NCI-H82 treated with DMSO at 0.1 percent for 48 hours (cell line): ENCODE measurements around the gene CIROP.

ENCODE experiments used
- DNase-seq: peaks from one replicate; lab custom pipeline; 2025; ENCODE audit not compliant: unreplicated experiment; lab: John Stamatoyannopoulos, UW

Gene CIROP

GRCh38 chr14:23132970-23133369 is 28.2 kb upstream of the CIROP start:
- no peak for DNase-seq

- DNase-seq, result no peak
These were observed 26.7 kb upstream of the CIROP start for GRCh38 chr14:23131482-23131881.

GRCh38 chr14:23130871-23131270 is 26.1 kb upstream of the CIROP start:
- no peak for DNase-seq

GRCh38 chr14:23129759-23130316 is 25.0 kb upstream of the CIROP start:
- DNase-seq, result no peak

- DNase-seq, result no peak
These were observed 24.4 kb upstream of the CIROP start for GRCh38 chr14:23128969-23129758.

GRCh38 chr14:23127861-23128260 is 23.1 kb upstream of the CIROP start:
- DNase-seq, result no peak

GRCh38 chr14:23126548-23127278 is 21.9 kb upstream of the CIROP start:
- no peak for DNase-seq

GRCh38 chr14:23125933-23126524 is 21.2 kb upstream of the CIROP start:
- no peak for DNase-seq

- no peak for DNase-seq
These were observed 20.2 kb upstream of the CIROP start for GRCh38 chr14:23125011-23125410.

GRCh38 chr14:23124337-23124954 is 19.7 kb upstream of the CIROP start:
- no peak for DNase-seq

GRCh38 chr14:23123419-23123818 is 18.6 kb upstream of the CIROP start:
- peak; percentile 79 for DNase-seq

GRCh38 chr14:23122086-23122485 is 17.3 kb upstream of the CIROP start:
- no peak for DNase-seq

GRCh38 chr14:23121361-23121771 is 16.6 kb upstream of the CIROP start:
- DNase-seq, result no peak

- DNase-seq, result peak; percentile 82
These were observed 15.9 kb upstream of the CIROP start for GRCh38 chr14:23120541-23121251.

- DNase-seq, result no peak
These were observed 14.9 kb upstream of the CIROP start for GRCh38 chr14:23119363-23120327.

- DNase-seq, result no peak
These were observed 13.9 kb upstream of the CIROP start, which contains the start of gene CEBPE for GRCh38 chr14:23118506-23119362. Gene CEBPE, minus strand, starts transcription at chr14:23119255. Its CDS starts 164 bp downstream, at chr14:23119091.

- no peak for DNase-seq
These were observed 12.7 kb upstream of the CIROP start for GRCh38 chr14:23117371-23118020.

GRCh38 chr14:23115918-23116317 is 11.1 kb upstream of the CIROP start:
- DNase-seq, result no peak
